ENCODE results near the gene ADCY1.

GRCh38 chr7:45598886-45599520, 24.8 kb downstream of the ADCY1 start:
- TF ChIP-seq CTCF (IDR thresholded peaks at IDR 0.05), result no peak
- no peak for TF ChIP-seq POLR2A (IDR thresholded peaks at IDR 0.05)

All from uterus (tissue), 2 donors.